IPS-18a (cell line): ENCODE data around the gene RB1.

Experiments
- H3K27ac ChIP-seq: one replicate; pipeline ENCODE4 v1.5.1; 2013; ENCODE audit warnings: low read length
- H3K27me3 ChIP-seq: one replicate; pipeline ENCODE4 v1.6.1; 2013; ENCODE audit warnings: mild to moderate bottlenecking, low read length; ENCODE audit not compliant: control insufficient read depth, insufficient read depth
- H3K36me3 ChIP-seq: one replicate; pipeline ENCODE4 v1.6.1; 2013; ENCODE audit warnings: low read depth, low read length; ENCODE audit not compliant: control insufficient read depth
- H3K4me1 ChIP-seq: one replicate; pipeline ENCODE4 v1.6.1; 2013; ENCODE audit warnings: low read depth, low read length; ENCODE audit not compliant: control insufficient read depth
- H3K4me3 ChIP-seq: one replicate; pipeline ENCODE4 v1.5.1; 2013; ENCODE audit warnings: low read length
- H3K9ac ChIP-seq: one replicate; pipeline ENCODE4 v1.6.1; 2013; ENCODE audit warnings: mild to moderate bottlenecking, low read length, moderate library complexity
- H3K9me3 ChIP-seq: one replicate; pipeline ENCODE4 v1.6.1; 2013; ENCODE audit warnings: low read depth, low read length; ENCODE audit not compliant: control insufficient read depth

Gene RB1

GRCh38 chr13:48476686-48477085 lies 173.1 kb downstream of the RB1 start:
- no peaks in the 10 kb centered on the region for H3K9me3 ChIP-seq
- H3K36me3 ChIP-seq, result no peaks in the 10 kb centered on the region
- H3K27me3 ChIP-seq, result no peaks in the 10 kb centered on the region
- no peak overlapping the region for H3K9ac ChIP-seq
- H3K27ac ChIP-seq, result no peak overlapping the region
- H3K4me1 ChIP-seq, result no peaks in the 10 kb centered on the region
- H3K4me3 ChIP-seq, result no peak overlapping the region

- no peak overlapping the region for H3K9ac ChIP-seq
- no peak overlapping the region for H3K4me3 ChIP-seq
- H3K36me3 ChIP-seq, result no peaks in the 10 kb centered on the region
- H3K27ac ChIP-seq, result no peak overlapping the region
- no peaks in the 10 kb centered on the region for H3K27me3 ChIP-seq
- no peaks in the 10 kb centered on the region for H3K9me3 ChIP-seq
- H3K4me1 ChIP-seq, result no peaks in the 10 kb centered on the region
These were observed 173.8 kb downstream of the RB1 start for GRCh38 chr13:48477191-48477855.

GRCh38 chr13:48478391-48478790 lies 174.8 kb downstream of the RB1 start:
- no peaks in the 10 kb centered on the region for H3K27me3 ChIP-seq
- no peaks in the 10 kb centered on the region for H3K4me1 ChIP-seq
- no peak overlapping the region for H3K27ac ChIP-seq
- no peaks in the 10 kb centered on the region for H3K36me3 ChIP-seq
- no peaks in the 10 kb centered on the region for H3K9me3 ChIP-seq
- H3K9ac ChIP-seq, result no peak overlapping the region
- H3K4me3 ChIP-seq, result no peak overlapping the region

- no peak overlapping the region for H3K27ac ChIP-seq
- H3K9me3 ChIP-seq, result no peaks in the 10 kb centered on the region
- H3K9ac ChIP-seq, result no peak overlapping the region
- no peaks in the 10 kb centered on the region for H3K4me1 ChIP-seq
- no peak overlapping the region for H3K4me3 ChIP-seq
- H3K27me3 ChIP-seq, result no peaks in the 10 kb centered on the region
- H3K36me3 ChIP-seq, result no peaks in the 10 kb centered on the region
These were observed 180.0 kb downstream of the RB1 start for GRCh38 chr13:48483575-48483974.

GRCh38 chr13:48485432-48485831 lies 181.9 kb downstream of the RB1 start:
- Histone ChIP-seq H3K4me3 (no peak overlapping the region), H3K27me3 (no peaks in the 10 kb centered on the region), H3K9ac (no peak overlapping the region), H3K27ac (no peak overlapping the region), H3K4me1 (no peaks in the 10 kb centered on the region), H3K9me3 (no peaks in the 10 kb centered on the region), H3K36me3 (peaks cover 9% of the 10 kb centered on the region)

GRCh38 chr13:48486362-48486761 lies 182.8 kb downstream of the RB1 start:
- no peak overlapping the region for H3K9ac ChIP-seq
- H3K9me3 ChIP-seq, result no peaks in the 10 kb centered on the region
- H3K4me1 ChIP-seq, result no peaks in the 10 kb centered on the region
- H3K27ac ChIP-seq, result no peak overlapping the region
- H3K27me3 ChIP-seq, result no peaks in the 10 kb centered on the region
- H3K36me3 ChIP-seq, result peaks cover 9% of the 10 kb centered on the region
- no peak overlapping the region for H3K4me3 ChIP-seq

GRCh38 chr13:48486836-48487235 lies 183.3 kb downstream of the RB1 start:
- Histone ChIP-seq H3K9me3 (no peaks in the 10 kb centered on the region), H3K27me3 (no peaks in the 10 kb centered on the region), H3K36me3 (peaks cover 9% of the 10 kb centered on the region), H3K9ac (no peak overlapping the region), H3K4me1 (no peaks in the 10 kb centered on the region), H3K27ac (no peak overlapping the region), H3K4me3 (no peak overlapping the region)

- peaks cover 9% of the 10 kb centered on the region for H3K36me3 ChIP-seq
- no peaks in the 10 kb centered on the region for H3K4me1 ChIP-seq
- H3K27me3 ChIP-seq, result no peaks in the 10 kb centered on the region
- no peak overlapping the region for H3K4me3 ChIP-seq
- H3K9ac ChIP-seq, result no peak overlapping the region
- H3K27ac ChIP-seq, result no peak overlapping the region
- no peaks in the 10 kb centered on the region for H3K9me3 ChIP-seq
These were observed 184.4 kb downstream of the RB1 start for GRCh38 chr13:48487968-48488367.

DNA sequence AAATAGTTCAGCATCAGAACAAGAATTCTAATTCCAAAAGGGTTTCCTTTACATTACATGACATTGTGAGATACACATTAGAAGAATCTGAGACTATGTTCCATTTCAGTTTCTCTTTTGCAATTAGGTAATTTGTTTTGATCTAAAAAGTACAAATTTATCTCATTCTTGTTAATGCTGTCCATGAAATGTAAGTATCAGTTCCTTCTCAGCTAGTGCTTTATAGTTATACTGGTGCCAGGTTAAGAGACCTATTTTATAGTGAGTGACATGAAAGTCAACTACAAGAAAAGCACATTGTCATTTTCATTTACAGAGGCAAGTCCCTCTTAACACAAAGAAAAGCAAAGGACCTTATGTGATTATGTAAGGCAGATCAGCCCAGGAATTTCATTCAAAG lies 185.4 kb downstream of the RB1 start:
- H3K4me3 ChIP-seq, result no peak overlapping the region
- H3K27me3 ChIP-seq, result no peaks in the 10 kb centered on the region
- no peaks in the 10 kb centered on the region for H3K9me3 ChIP-seq
- H3K9ac ChIP-seq, result no peak overlapping the region
- peaks cover 9% of the 10 kb centered on the region for H3K36me3 ChIP-seq
- H3K4me1 ChIP-seq, result no peaks in the 10 kb centered on the region
- H3K27ac ChIP-seq, result no peak overlapping the region

GRCh38 chr13:48489666-48490065 lies 186.1 kb downstream of the RB1 start:
- H3K4me1 ChIP-seq, result no peaks in the 10 kb centered on the region
- H3K9me3 ChIP-seq, result no peaks in the 10 kb centered on the region
- no peak overlapping the region for H3K4me3 ChIP-seq
- H3K27ac ChIP-seq, result no peak overlapping the region
- peaks cover 9% of the 10 kb centered on the region for H3K36me3 ChIP-seq
- no peak overlapping the region for H3K9ac ChIP-seq
- no peaks in the 10 kb centered on the region for H3K27me3 ChIP-seq

GRCh38 chr13:48490241-48490640 lies 186.7 kb downstream of the RB1 start:
- Histone ChIP-seq H3K27ac (no peak overlapping the region), H3K36me3 (peaks cover 9% of the 10 kb centered on the region), H3K9ac (no peak overlapping the region), H3K4me1 (no peaks in the 10 kb centered on the region), H3K4me3 (no peak overlapping the region), H3K9me3 (no peaks in the 10 kb centered on the region), H3K27me3 (no peaks in the 10 kb centered on the region)

DNA sequence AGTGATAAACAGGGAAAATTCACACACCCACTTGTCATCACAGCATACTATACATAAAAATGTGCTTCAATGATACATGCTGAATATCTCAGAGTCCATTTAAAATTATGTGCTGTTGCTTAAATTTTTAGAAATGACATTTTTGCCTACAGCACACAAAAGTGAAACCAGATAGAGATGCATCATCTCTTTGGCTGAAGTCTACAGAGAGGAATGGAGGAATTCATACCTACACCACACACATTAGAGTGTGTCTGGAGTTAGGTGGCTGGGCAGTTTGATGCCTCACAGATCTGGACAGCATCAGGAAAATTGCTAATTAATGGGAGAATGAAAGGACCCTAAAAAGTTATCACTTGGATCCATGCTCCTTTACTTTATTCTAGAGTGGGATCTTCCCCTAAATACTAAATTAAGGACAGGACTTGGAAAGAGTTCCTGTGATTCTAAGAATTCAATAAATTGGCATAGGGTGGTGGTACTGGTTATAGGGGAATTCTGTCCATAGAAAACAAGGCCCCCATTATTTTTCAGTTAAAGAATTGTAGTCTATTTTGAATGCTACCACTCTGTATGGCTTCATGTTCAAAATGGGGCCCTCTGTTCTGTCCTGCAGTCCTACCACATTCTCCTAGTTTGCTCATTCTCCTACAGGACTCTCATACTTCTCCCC lies 188.0 kb downstream of the RB1 start:
- no peaks in the 10 kb centered on the region for H3K9me3 ChIP-seq
- peaks cover 5% of the 10 kb centered on the region for H3K4me1 ChIP-seq
- no peak overlapping the region for H3K4me3 ChIP-seq
- H3K36me3 ChIP-seq, result peaks cover 9% of the 10 kb centered on the region
- H3K27ac ChIP-seq, result no peak overlapping the region
- H3K27me3 ChIP-seq, result no peaks in the 10 kb centered on the region
- no peak overlapping the region for H3K9ac ChIP-seq
